Measurements from ENCODE around the gene SLC13A3. TPM values are rescaled to one million over a fixed set of nuclear protein-coding genes. Genes with fewer than 3 reads are reported as not detected.

SLC13A3 gene
- total and polyA plus RNA-seq, 2 donors (not counting 3 experiments of a cell fraction or from before 2014, with no cell fraction given) = 0.11 to 0.40 TPM

DNA sequence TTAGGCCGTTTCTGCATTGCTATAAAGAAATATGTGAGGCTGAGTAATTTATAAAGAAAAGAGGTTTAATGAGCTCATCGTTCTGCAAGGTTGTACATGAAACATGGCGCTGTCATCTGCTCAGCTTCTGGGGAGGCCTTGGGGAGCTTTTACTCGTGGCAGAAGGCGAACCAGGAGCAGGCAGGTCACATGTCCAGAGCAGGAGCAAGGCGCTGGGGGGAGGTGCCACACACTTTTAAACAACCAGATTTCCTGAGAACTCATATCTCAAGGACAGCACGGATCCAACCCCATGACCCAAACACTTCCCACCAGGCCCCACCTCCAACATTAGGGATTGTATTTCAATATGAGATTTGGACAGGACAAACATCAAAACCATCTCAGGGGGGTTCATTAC, 6.4 kb upstream of the SLC13A3 start:
- Histone ChIP-seq H3K27me3 (ENCODE audit: control insufficient read depth in 2 of 2, insufficient read depth in 2 of 2, low read length in 2 of 2) (no peaks in the 10 kb centered on the region), H3K4me3 (replicated peaks in 1 of 3; ENCODE audit: insufficient read depth in 1 of 3, low read depth in 1 of 3, low read length in 3 of 3) (no peak overlapping the region), H3K27ac (ENCODE audit: insufficient read depth, low read depth, low read length) (no peak overlapping the region), H3K4me1 (ENCODE audit: control insufficient read depth, extremely low read depth, insufficient read depth, low read length) (no peaks in the 10 kb centered on the region), H3K4me2 (ENCODE audit: insufficient read depth, low read length) (no peak overlapping the region), H2AFZ (ENCODE audit: low read depth, low read length) (no peak overlapping the region), H3K9me1 (replicated peaks; ENCODE audit: control insufficient read depth, extremely low read depth, insufficient read depth, low read length) (no peaks in the 10 kb centered on the region), H3K9me3 (replicated peaks; ENCODE audit: control insufficient read depth, insufficient read depth, low read length) (no peaks in the 10 kb centered on the region), H4K20me1 (replicated peaks; ENCODE audit: control insufficient read depth, extremely low read depth, insufficient read depth, low read length) (no peaks in the 10 kb centered on the region), H3K36me3 (ENCODE audit: control insufficient read depth in 2 of 2, extremely low read depth in 1 of 2, insufficient read depth in 2 of 2, low read length in 2 of 2) (no peaks in the 10 kb centered on the region), H3K79me2 (ENCODE audit: control insufficient read depth, insufficient read depth, low read length) (no peaks in the 10 kb centered on the region), H3K9ac (replicated peaks; ENCODE audit: extremely low read depth, insufficient read depth, low read length) (no peak overlapping the region)
- BruUV-seq (replicated peaks) = no TSS peak
- no peak for FAIRE-seq
- dilution Hi-C loops (cut with MboI; ENCODE audit: extremely low pct_ligation_motif_present, low sequenced_read_pairs) (no loop called here), intact Hi-C loops (cut with micrococcal nuclease) (no loop called here)
- TF ChIP-seq MYC (IDR thresholded peaks at IDR 0.05; ENCODE audit: low read depth, low read length) (no peak), POLR2A (IDR thresholded peaks at IDR 0.05; ENCODE audit: low read depth, low read length) (no peak), POLR2AphosphoS5 (IDR thresholded peaks at IDR 0.05; ENCODE audit: insufficient read depth, low read depth, low read length) (no peak), GATA2 (IDR thresholded peaks at IDR 0.05; ENCODE audit: insufficient read depth, insufficient read length, low read depth, low read length) (no peak), EZH2 (IDR thresholded peaks at IDR 0.05; ENCODE audit: borderline replicate concordance, low read depth, low read length, severe bottlenecking) (no peak), FOS (IDR thresholded peaks at IDR 0.05; ENCODE audit: borderline replicate concordance, insufficient read depth, low read length) (no peak), JUN (IDR thresholded peaks at IDR 0.05; ENCODE audit: borderline replicate concordance, insufficient read depth, insufficient read length, low read depth) (no peak)
- TF ChIP-seq, protein P1, sequence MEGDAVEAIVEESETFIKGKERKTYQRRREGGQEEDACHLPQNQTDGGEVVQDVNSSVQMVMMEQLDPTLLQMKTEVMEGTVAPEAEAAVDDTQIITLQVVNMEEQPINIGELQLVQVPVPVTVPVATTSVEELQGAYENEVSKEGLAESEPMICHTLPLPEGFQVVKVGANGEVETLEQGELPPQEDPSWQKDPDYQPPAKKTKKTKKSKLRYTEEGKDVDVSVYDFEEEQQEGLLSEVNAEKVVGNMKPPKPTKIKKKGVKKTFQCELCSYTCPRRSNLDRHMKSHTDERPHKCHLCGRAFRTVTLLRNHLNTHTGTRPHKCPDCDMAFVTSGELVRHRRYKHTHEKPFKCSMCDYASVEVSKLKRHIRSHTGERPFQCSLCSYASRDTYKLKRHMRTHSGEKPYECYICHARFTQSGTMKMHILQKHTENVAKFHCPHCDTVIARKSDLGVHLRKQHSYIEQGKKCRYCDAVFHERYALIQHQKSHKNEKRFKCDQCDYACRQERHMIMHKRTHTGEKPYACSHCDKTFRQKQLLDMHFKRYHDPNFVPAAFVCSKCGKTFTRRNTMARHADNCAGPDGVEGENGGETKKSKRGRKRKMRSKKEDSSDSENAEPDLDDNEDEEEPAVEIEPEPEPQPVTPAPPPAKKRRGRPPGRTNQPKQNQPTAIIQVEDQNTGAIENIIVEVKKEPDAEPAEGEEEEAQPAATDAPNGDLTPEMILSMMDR (IDR thresholded peaks at IDR 0.05; ENCODE audit: extremely low read depth in 1 of 2, insufficient read depth in 1 of 2, low read depth in 1 of 2, low read length in 2 of 2) = no peak
- TF ChIP-seq, protein P2, sequence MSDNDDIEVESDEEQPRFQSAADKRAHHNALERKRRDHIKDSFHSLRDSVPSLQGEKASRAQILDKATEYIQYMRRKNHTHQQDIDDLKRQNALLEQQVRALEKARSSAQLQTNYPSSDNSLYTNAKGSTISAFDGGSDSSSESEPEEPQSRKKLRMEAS (IDR thresholded peaks at IDR 0.05; ENCODE audit: insufficient read depth, insufficient read length) = no peak
- no peak for DNase-seq (ENCODE audit: low read depth, low spot score)
- ChIA-PET CTCF (no interaction called here), POLR2A (no interaction called here)
